ENCODE measurements around the gene MIEF2. TPM values are rescaled to one million over a fixed set of nuclear protein-coding genes. Genes with fewer than 3 reads are reported as not detected.

The MIEF2 gene
- total RNA-seq, 1 donor from 2014 or later, result 21.1 TPM

DNA sequence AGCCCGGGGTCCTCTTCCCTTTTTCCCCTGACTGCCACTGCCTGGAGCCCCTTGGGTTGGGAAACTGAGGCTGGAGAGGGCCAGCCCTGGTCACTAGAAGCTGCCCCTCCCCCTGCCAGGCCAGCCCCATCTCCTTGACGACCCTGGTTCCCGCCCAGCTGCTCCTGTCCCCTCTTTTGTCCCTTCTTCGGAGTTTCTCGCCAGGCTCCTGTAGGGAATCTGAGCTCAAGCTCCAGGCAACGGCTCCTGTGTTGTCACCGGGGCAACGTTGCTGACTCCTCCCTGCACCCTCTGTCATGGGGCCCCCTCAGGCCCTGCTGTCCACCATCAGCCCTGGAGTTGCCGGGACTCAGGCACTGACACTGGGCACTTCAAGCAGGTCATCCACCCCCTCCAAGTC lies 29.3 kb upstream of the MIEF2 start:
- no peak for DNase-seq (ENCODE audit: low read depth)
- no peaks in the 10 kb centered on the region for H3K27me3 ChIP-seq (ENCODE audit: control insufficient read depth, insufficient read depth, low read length)
- no peak for FAIRE-seq
- TF ChIP-seq, protein P1, sequence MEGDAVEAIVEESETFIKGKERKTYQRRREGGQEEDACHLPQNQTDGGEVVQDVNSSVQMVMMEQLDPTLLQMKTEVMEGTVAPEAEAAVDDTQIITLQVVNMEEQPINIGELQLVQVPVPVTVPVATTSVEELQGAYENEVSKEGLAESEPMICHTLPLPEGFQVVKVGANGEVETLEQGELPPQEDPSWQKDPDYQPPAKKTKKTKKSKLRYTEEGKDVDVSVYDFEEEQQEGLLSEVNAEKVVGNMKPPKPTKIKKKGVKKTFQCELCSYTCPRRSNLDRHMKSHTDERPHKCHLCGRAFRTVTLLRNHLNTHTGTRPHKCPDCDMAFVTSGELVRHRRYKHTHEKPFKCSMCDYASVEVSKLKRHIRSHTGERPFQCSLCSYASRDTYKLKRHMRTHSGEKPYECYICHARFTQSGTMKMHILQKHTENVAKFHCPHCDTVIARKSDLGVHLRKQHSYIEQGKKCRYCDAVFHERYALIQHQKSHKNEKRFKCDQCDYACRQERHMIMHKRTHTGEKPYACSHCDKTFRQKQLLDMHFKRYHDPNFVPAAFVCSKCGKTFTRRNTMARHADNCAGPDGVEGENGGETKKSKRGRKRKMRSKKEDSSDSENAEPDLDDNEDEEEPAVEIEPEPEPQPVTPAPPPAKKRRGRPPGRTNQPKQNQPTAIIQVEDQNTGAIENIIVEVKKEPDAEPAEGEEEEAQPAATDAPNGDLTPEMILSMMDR (IDR thresholded peaks at IDR 0.05; ENCODE audit: insufficient read depth, low read length, severe bottlenecking), result no peak
- peaks cover 13% of the 10 kb centered on the region for H3K36me3 ChIP-seq (ENCODE audit: control insufficient read depth, insufficient read depth, low read length)
- no peak overlapping the region for H3K4me3 ChIP-seq (ENCODE audit: low read depth, low read length)

DNA sequence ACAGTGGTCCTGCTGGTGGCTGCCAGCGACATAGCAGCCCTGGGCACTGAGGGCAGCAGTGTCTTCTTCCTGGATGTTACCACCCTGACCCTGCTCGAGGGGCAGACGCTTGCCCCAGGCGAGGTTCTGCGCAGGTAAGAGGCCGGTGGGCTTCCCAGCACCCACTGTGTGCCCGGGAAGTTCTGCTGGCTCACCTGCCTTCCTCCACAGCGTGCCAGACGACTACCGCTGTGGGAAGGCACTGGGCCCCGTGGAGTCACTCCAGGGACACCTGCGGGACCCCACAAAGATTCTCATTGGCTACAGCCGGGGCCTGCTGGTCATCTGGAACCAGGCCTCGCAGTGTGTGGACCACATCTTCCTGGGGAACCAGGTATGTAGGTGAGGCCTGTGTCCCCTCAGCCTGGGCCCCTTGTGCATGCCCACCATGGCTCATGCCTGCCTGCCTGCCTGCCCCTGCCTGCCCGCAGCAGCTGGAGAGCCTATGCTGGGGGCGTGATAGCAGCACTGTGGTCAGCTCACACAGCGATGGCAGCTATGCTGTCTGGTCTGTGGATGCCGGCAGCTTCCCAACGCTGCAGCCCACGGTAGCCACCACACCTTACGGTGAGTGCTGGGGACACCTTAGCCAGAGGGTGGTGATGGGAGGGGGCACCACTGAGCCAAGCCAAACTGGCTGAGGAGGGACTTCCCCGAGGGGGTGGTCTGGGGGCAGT lies 26.5 kb upstream of the MIEF2 start:
- DNase-seq (ENCODE audit: low read depth) (no peak), FAIRE-seq (no peak)
- Histone ChIP-seq H3K27me3 (ENCODE audit: control insufficient read depth, insufficient read depth, low read length) (no peaks in the 10 kb centered on the region), H3K4me3 (ENCODE audit: low read depth, low read length) (no peak overlapping the region), H3K36me3 (ENCODE audit: control insufficient read depth, insufficient read depth, low read length) (peaks cover 27% of the 10 kb centered on the region)
- TF ChIP-seq, protein P1 (IDR thresholded peaks at IDR 0.05; ENCODE audit: insufficient read depth, low read length, severe bottlenecking), result no peak

DNA sequence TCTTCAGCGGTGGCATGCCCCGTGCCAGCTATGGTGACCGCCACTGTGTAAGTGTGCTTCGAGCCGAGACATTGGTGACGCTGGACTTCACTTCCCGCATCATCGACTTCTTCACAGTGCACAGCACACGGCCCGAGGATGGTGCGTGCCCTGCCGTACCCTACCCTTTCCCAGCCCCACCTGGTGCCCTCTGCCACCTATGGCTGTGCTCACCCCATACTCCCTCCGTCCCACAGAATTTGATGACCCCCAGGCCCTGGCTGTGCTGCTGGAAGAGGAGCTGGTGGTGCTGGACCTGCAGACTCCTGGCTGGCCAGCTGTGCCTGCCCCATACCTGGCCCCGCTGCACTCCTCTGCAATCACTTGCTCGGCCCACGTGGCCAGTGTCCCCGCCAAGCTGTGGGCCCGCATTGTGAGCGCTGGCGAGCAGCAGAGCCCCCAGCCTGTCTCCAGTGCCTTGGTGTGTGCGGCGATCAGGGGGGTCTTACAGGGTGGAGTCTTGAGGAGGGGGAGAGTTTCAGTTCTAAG lies 25.5 kb upstream of the MIEF2 start:
- TF ChIP-seq, protein P1 (IDR thresholded peaks at IDR 0.05; ENCODE audit: insufficient read depth, low read length, severe bottlenecking), result no peak
- Histone ChIP-seq H3K36me3 (ENCODE audit: control insufficient read depth, insufficient read depth, low read length) (peaks cover 30% of the 10 kb centered on the region), H3K27me3 (ENCODE audit: control insufficient read depth, insufficient read depth, low read length) (no peaks in the 10 kb centered on the region), H3K4me3 (ENCODE audit: low read depth, low read length) (no peak overlapping the region)
- DNase-seq (ENCODE audit: low read depth) (no peak), FAIRE-seq (no peak)

DNA sequence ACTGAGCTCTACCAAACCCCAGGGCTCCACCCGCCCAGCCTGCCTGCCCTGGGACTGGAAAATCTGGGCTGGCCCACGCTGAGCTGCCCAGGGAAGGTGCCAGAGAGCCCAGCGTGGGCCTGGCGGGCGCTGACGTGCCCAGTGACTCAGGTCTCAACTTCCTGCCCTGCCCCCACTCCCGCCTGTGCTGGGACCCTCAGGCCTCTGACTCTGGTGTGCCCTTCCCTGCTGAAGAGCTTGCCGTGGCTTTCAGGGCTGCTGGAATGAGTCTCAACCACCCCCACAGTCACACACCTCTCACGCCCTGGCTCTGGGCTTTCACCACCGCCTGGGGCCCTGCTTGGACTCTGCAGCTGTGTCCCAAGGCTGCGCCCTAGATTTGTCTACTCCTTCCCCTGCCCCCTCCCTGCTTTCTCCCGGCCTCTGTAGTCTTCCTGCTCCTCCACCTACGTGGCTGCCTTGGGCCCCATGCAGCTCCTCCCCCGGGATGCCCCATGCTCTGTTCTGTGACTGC lies 24.7 kb upstream of the MIEF2 start:
- DNase-seq (ENCODE audit: low read depth) (peak; percentile 89), FAIRE-seq (no peak)
- peaks cover 34% of the 10 kb centered on the region for H3K36me3 ChIP-seq (ENCODE audit: control insufficient read depth, insufficient read depth, low read length)
- H3K27me3 ChIP-seq (ENCODE audit: control insufficient read depth, insufficient read depth, low read length), result no peaks in the 10 kb centered on the region
- H3K4me3 ChIP-seq (ENCODE audit: low read depth, low read length), result no peak overlapping the region
- TF ChIP-seq, protein P1 (IDR thresholded peaks at IDR 0.05; ENCODE audit: insufficient read depth, low read length, severe bottlenecking), result no peak

DNA sequence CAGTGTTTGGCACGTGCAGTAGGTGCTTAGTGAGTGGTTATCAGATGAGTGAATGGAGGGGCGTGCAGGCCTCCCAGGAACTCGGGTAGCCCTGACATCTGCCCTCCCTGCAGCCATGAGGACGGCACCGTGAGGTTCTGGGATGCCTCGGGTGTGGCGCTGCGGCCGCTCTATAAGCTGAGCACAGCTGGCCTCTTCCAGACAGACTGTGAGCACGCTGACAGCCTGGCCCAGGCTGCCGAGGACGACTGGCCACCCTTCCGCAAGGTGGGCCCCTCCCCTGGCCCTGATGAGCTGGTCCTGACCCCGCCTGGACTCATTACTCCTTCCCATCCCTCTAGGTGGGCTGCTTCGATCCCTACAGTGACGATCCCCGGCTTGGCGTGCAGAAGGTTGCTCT lies 24.0 kb upstream of the MIEF2 start:
- Histone ChIP-seq H3K4me3 (ENCODE audit: low read depth, low read length) (no peak overlapping the region), H3K27me3 (ENCODE audit: control insufficient read depth, insufficient read depth, low read length) (no peaks in the 10 kb centered on the region), H3K36me3 (ENCODE audit: control insufficient read depth, insufficient read depth, low read length) (peaks cover 36% of the 10 kb centered on the region)
- DNase-seq (ENCODE audit: low read depth), result no peak
- FAIRE-seq, result no peak
- TF ChIP-seq, protein P1 (IDR thresholded peaks at IDR 0.05; ENCODE audit: insufficient read depth, low read length, severe bottlenecking), result no peak
